Endothelial cell of umbilical vein (primary cell): Measurements from ENCODE around the gene SDF4.

Experiments used
- EZH2 ChIP-seq: IDR thresholded peaks from 2 replicates; pipeline ENCODE4 v1.6.1; 2012; ENCODE audit warnings: borderline replicate concordance, low read depth, mild to moderate bottlenecking, moderate library complexity, low read length, inconsistent platforms; ENCODE audit not compliant: severe bottlenecking
- GATA2 ChIP-seq: IDR thresholded peaks from 2 replicates; pipeline ENCODE4 v1.7.0; 2011; ENCODE audit warnings: low read depth, mild to moderate bottlenecking, moderate library complexity, mixed read lengths, low read length; ENCODE audit not compliant: insufficient read length, insufficient read depth
- POLR2A ChIP-seq: IDR thresholded peaks from 2 replicates; pipeline ENCODE4 v1.6.1; 2012; ENCODE audit warnings: low read depth, mild to moderate bottlenecking, control low read depth, low read length
- POLR2AphosphoS5 ChIP-seq: IDR thresholded peaks from 2 replicates; pipeline ENCODE4 v1.6.1; 2012; ENCODE audit warnings: low read depth, mild to moderate bottlenecking, control low read depth, low read length, moderate library complexity; ENCODE audit not compliant: insufficient read depth
- TF ChIP-seq, protein P1 (sequence below), 2 donors: IDR thresholded peaks; 1 replicate in 1 of 2; 2 replicates in 1 of 2; pipeline ENCODE4 v1.5.1; 2011; ENCODE audit warnings: low read length in 2 of 2, mild to moderate bottlenecking in 2 of 2, moderate library complexity in 2 of 2, control low read depth in 1 of 2, inconsistent platforms in 1 of 2, low read depth in 1 of 2; ENCODE audit not compliant: insufficient read depth in 1 of 2; ENCODE audit errors: extremely low read depth in 1 of 2

DNA sequence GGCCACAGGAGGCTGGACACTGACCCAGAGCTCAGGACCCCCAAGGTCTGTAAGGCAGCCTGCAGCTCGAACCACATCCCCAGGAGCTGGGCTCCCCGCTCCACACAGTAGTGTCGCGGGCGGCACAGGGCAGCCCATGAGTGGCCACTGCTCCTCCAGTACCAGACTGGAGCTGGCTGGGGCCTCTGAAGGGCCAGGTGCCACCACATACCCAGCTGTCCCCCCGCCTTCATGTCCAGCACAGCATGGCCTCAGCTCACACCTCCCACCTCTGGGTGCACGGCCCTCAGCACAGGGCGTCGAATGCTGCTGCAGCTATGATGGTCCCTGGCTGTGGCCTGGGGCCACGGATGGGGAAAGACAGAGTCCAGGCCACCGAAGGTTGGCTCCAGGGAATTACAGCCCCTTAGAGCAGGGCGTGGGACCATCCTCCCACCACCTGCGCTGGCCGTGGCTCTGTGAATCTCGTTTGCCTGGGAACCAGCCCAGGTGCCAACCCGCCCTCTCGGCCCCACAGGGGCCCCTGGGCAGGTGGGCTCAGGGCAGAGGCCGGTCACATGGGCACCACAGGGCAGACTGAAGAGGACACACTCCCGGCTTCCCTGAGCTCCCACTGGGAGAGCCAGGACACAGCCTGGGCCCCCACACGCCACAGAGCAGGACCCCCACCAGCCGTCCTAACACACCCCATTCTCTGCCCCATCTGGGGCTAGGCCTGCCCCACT lies 15.8 kb downstream of the SDF4 start:
- TF ChIP-seq, protein P1, sequence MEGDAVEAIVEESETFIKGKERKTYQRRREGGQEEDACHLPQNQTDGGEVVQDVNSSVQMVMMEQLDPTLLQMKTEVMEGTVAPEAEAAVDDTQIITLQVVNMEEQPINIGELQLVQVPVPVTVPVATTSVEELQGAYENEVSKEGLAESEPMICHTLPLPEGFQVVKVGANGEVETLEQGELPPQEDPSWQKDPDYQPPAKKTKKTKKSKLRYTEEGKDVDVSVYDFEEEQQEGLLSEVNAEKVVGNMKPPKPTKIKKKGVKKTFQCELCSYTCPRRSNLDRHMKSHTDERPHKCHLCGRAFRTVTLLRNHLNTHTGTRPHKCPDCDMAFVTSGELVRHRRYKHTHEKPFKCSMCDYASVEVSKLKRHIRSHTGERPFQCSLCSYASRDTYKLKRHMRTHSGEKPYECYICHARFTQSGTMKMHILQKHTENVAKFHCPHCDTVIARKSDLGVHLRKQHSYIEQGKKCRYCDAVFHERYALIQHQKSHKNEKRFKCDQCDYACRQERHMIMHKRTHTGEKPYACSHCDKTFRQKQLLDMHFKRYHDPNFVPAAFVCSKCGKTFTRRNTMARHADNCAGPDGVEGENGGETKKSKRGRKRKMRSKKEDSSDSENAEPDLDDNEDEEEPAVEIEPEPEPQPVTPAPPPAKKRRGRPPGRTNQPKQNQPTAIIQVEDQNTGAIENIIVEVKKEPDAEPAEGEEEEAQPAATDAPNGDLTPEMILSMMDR (IDR thresholded peaks at IDR 0.05; ENCODE audit: extremely low read depth in 1 of 2, insufficient read depth in 1 of 2, low read depth in 1 of 2, low read length in 2 of 2) = no peak
- TF ChIP-seq POLR2AphosphoS5 = no peak
- no peak for TF ChIP-seq POLR2A
- no peak for TF ChIP-seq EZH2
- TF ChIP-seq GATA2 = no peak
